DMS 273 (cell line): Measurements from ENCODE around the gene TPRKB.
"Not testable (repeated sequence)": the region's sequence is repeated elsewhere in the genome, so short reads cannot be mapped to it uniquely, and the experiment has no call there.

Experiments used
- DNase-seq: peaks from one replicate; lab custom pipeline; 2025; ENCODE audit not compliant: unreplicated experiment; lab: John Stamatoyannopoulos, UW

TPRKB gene

DNA sequence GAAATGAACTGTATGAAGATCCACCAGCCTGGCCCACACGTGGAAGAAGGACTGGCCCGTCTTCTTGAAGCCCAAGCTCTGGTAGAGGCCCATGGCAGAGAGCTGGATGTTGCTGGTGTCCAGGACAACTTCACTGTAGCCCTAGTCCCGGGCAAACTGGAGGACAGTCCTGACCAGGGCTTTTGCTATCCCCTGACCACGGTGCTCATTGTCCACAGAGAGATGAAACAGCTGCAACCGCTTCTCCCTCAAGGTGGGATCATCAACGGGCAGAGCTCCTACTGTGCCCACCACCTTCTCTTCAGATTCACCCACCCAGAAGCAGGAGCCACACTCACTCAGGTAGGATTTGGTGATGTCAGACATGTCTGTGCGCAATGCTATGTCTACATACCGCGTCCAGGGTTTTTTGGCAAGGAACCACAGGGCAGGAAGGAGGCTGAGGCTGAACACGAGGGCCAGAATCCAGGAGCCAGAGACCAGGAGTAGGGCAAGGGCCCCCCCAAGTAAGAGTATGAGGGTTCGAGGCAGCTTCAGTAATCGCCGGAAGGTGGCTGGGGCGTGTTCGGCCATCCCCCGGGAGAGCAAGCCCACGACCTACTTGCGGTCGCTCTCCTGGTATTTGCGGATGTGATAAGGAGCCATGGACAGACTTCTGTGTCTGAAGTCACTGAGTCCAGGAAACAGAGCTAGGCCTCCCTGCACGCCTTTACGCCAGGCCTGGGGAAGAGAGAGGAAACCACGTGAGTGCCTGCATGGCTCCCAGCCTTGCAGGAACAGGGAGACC is 36.3 kb downstream of the TPRKB start:
- no peak for DNase-seq

DNA sequence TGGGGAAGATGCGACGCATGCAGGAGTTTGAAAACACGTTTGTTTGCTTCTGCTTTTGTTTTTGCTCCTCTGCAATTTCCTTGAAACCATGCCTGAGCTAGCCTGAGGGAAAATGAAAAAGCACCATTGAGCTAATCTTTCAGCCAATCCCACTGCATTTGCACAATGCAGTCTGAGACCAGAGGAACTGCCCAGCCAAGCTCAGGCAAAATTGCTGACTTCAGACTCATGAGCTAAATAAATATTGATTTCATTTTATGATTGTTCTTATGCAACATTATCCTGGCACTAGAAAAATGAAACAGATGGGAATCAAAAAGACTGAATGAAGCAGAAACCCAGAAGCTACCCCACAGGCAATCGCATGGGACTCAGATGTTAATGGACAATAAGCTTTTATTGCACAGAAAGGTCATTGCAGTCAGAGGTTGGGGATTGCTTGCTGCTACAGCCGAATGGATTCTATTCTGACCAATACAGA is 37.0 kb downstream of the TPRKB start:
- DNase-seq = no peak

- no peak for DNase-seq
Observed at GRCh38 chr2:73699437-73699836, 37.7 kb downstream of the TPRKB start.

- DNase-seq = no peak
Observed at GRCh38 chr2:73698101-73698500, 39.0 kb downstream of the TPRKB start.

DNA sequence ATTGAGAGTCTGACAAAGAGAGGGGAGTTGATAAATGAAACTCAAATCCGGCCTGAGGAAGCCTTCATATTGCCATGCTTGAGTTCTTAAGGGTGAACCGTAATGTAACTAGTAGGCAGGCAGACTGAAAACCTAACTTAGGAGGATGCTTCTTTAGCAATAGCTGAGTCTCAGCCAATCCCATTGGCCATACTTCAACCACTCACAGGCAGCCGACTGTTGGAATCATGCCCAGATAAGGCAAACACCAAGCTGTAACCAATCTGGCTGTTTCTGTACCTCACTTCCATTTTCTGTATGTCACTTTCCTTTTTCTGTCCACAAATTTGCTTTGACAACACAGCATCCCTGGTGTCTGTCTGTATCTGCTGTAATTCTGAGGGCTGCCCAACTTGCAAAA is 39.5 kb downstream of the TPRKB start:
- peak; percentile 35 for DNase-seq

GRCh38 chr2:73696985-73697384 is 40.2 kb downstream of the TPRKB start:
- DNase-seq = not testable (repeated sequence)

DNA sequence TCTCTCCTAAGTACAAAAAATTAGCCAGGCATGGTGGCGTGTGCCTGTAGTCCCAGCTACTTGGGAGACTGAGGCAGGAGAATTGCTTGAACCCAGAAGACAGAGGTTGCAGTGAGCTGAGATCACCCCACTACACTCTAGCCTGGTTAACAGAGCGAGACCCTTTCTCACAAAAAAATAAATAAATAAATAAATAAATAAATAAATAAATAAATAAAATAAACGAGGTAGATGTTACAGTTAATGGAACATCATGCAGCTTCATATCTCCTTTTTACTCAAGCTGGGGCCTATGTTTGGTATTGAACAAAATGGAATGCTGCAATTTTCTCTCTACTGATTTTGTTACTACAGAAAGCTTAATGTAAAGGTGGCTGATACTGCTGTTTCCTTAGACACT is 40.6 kb downstream of the TPRKB start:
- not testable (repeated sequence) for DNase-seq

- DNase-seq = peak; percentile 63
Observed at GRCh38 chr2:73690372-73691088, 46.6 kb downstream of the TPRKB start.

GRCh38 chr2:73688494-73688893 is 48.7 kb downstream of the TPRKB start:
- DNase-seq = not testable (repeated sequence)

DNA sequence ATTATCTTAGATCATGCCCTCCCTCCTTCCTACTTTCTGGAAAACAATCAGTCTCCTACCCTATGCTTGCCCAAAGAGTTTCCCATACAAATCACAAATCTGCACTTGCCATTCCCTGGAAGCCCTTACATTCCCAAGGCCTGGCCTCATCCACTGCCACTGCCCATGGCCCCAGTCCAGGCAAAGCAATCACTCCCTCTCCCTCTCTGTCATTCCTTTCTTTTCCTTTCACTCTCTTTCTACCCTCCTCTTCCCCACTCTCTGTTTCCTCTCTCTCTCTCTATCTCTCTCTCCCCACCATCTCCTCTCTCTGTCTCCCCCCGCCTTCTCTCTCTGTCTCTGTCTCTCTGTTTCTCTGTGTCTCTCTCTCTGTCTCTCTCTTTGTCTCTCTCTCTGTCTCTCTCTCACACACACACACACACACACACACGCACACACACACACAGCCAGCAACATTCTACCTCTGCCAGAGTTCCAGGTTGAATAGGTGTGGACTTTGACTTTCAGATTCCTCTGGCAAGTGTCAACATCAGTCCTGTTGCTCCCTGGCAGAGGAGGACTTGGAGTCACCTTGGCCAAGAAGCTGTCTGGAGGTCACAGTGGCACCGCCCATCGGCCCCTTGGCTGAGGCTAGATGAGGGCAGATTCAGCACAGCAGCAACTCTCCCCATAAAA is 51.2 kb downstream of the TPRKB start:
- DNase-seq = no peak

DNA sequence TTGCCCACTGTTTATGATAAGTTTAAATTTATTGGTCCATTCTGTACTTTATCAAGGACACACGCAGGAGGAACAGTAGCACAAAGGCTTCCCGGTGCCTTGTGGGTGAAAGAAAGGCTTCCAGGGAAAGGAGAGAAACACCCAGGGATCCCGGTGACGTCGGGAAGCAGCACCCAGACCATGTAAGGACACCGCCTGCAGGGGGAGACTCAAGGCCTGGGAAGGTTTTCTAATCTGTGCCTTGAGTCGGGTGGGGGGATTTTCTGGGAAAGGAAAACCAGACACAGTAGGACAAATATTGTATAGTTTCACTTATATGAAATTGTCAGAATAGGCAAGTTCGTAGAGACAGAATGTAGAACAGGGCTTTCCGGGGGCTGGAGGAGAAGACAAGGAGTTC is 52.2 kb downstream of the TPRKB start:
- DNase-seq = peak; percentile 31

GRCh38 chr2:73684325-73684724 is 52.8 kb downstream of the TPRKB start:
- not testable (repeated sequence) for DNase-seq

GRCh38 chr2:73679951-73680571 is 57.1 kb downstream of the TPRKB start:
- peak; percentile 73 for DNase-seq
